LNCAP (cell line): ENCODE results near the gene TCAF1.

Source experiments
- TF ChIP-seq, protein P1 (sequence below): fragments of 450-650 bp; IDR thresholded peaks from 2 replicates; pipeline ENCODE4 v1.5.1; 2017; ENCODE audit warnings: mild to moderate bottlenecking

TCAF1 gene

DNA sequence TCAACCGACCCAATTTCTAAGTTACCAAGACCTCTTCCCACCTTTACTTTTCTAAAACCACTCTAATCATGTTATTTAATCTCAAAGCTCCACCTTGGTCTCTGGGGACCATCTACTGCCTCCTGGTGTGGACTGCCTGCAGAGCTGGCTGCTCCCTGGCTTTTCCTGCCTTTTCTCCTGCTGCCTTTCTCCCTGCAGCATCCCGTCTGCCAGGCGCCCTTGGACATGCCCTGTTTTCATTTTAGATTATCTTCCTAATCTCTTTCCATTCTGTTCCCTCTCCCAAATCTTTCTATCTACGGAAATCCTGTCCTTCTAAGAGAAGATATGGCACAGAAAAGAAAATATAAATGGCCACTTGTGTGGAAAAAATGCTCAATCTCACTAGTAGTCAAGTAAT is 23.1 kb downstream of the TCAF1 start:
- TF ChIP-seq, protein P1, sequence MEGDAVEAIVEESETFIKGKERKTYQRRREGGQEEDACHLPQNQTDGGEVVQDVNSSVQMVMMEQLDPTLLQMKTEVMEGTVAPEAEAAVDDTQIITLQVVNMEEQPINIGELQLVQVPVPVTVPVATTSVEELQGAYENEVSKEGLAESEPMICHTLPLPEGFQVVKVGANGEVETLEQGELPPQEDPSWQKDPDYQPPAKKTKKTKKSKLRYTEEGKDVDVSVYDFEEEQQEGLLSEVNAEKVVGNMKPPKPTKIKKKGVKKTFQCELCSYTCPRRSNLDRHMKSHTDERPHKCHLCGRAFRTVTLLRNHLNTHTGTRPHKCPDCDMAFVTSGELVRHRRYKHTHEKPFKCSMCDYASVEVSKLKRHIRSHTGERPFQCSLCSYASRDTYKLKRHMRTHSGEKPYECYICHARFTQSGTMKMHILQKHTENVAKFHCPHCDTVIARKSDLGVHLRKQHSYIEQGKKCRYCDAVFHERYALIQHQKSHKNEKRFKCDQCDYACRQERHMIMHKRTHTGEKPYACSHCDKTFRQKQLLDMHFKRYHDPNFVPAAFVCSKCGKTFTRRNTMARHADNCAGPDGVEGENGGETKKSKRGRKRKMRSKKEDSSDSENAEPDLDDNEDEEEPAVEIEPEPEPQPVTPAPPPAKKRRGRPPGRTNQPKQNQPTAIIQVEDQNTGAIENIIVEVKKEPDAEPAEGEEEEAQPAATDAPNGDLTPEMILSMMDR: no peak

DNA sequence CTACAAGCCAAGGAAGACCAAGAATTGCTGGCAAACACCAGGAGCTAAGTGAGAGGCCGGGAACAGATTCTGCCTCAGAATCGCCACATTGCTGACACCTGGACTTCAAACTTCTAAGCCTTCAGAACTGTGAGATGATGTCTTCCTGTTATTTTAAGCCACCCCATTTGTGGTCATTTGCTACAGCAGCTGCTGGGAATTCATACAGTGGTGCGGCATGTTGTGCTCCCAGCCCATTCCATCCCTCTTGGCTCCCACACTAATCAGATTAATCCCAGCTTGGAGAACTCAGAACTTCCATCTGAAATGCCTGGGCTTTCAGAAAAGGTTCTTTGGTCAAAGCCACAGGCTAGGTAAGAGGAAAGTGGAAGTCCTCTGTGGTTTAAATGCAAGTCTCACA is 24.9 kb downstream of the TCAF1 start:
- TF ChIP-seq, protein P1: no peak

DNA sequence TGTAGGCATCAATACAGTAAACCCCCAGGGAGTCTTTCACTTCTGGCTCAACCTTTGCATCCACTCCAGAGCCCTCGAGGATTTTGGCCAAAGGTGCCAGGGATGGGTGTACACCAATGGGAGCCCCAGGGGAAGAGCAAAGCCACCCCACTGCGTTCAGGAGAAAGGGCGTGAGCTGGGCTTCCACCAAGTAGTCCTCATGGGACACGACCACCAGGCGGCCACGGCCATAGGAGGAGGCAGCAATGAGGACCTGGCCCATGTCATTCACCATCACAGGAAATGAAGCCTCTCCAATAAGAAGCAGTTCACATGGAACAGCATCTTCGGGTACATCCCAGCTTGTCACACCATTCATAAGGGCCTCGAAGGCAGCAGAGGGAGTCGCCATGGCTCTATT is 25.8 kb downstream of the TCAF1 start:
- TF ChIP-seq, protein P1: no peak

DNA sequence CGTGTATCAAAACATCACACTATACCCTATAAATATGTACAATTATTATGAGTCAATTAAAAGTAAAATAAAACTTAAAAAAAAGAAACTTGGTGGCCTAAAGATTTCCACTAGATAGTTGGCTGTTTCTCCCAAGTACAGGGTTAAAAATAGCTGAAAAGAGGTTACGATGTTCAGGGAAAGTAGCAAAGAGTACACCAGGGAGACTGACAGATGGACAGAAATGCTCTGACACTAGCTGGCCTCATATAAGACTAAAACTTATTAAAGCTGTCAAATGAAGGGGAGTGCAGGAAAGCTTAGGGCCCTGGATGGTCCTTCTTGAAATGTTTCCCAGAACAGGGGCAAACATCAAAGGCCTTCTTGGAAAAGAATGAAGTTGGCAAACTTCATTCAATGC is 51.3 kb downstream of the TCAF1 start:
- TF ChIP-seq, protein P1: no peak

DNA sequence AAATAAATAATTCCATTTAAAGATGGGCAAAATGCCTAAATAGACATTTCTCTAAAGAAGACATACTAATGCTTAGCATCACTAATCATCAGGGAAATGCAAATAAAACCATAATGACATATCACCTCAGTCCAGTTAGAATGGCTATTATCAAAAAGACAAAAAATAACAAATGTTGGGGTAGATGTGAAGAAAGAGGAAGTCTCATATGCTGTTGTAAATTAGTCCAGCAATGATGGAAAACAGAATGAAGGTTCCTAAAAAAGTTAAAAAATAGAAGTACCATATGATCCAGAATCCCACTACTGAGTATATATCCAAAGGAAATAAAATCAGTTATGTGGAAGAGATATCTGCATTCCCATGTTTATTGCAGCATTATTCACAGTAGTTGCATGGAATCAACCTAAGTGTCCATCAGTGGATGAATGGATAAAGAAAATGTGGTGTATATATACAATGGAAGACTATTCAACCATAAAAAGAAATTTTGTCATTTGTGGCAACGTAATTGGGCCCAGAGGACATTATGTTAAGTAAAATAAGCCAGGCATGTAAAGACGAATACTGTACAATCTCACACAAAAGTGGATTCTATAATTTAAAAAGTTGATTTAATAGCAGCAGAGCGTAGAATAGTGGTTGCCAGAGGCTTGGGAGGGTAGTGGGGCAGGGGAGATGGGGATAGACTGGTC is 52.0 kb downstream of the TCAF1 start:
- TF ChIP-seq, protein P1: no peak

DNA sequence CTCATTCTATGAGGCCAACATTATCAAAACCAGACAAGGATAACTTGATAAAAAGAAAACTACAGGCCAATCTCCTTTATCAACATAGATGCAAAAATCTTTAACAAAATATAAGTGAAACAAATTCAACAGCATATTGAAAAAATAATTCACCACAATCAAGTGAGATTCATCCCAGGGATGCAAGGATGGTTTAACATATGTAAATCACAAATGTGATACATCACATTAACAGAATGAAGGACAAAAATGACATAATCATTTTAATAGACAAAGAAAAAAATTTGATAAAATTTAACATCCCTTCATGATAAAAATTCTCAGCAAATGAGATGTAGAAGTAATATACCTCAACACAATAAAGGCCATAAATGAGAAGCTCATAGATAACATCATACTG is 53.8 kb downstream of the TCAF1 start:
- TF ChIP-seq, protein P1: no peak

DNA sequence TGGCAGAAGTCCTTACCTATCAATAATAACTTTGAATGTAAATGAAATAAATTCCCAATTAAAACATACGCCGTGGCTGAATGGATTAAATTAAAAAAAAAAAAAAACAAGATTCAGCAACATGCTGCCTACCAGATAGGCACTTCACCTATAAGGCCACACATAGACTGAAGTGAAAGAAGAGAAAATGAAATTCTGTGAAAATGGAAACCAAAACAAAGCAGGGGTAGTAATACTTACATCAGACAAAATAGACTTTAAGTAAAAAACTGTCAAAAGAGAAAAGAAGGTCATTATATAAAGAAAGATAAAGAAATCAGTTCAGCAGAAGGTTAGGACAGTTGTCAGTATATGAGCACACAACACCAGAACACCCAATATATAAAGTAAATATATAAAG is 55.3 kb downstream of the TCAF1 start:
- TF ChIP-seq, protein P1: no peak
